Activated T-helper 1 cell treated with anti-CD3 and anti-CD28 coated beads, Interleukin-12 subunit alpha, Interleukin-12 subunit beta, Interleukin-2, Interleukin-4 antibody, amounts not matched to agents 30 ng/mL and 10 ng/mL and 1 ng/mL, durations not matched to agents 14 hours and 24 hours and 36 hours (primary cell): Measurements from ENCODE around the gene ZDHHC20. TPM values are rescaled to one million over a fixed set of nuclear protein-coding genes. Genes with fewer than 3 reads are reported as not detected.

Experiments used
- DNase-seq: peaks from one replicate; pipeline ENCODE4 v3.0.0; 2021; ENCODE audit warnings: low spot score
- H3K27ac Mint-ChIP-seq: one replicate; pipeline ENCODE4 v1.8.0; 2021; ENCODE audit warnings: mild to moderate bottlenecking, mixed read lengths
- H3K27me3 Mint-ChIP-seq: one replicate; pipeline ENCODE4 v1.8.0; 2022; ENCODE audit warnings: mild to moderate bottlenecking, moderate library complexity, mixed read lengths; ENCODE audit not compliant: insufficient read depth
- H3K36me3 Mint-ChIP-seq: one replicate; pipeline ENCODE4 v1.8.0; 2021; ENCODE audit warnings: low read depth, mixed read lengths
- H3K4me1 Mint-ChIP-seq: one replicate; pipeline ENCODE4 v1.8.0; 2021; ENCODE audit warnings: low read depth, mixed read lengths
- H3K4me3 Mint-ChIP-seq: one replicate; pipeline ENCODE4 v1.8.0; 2021; ENCODE audit warnings: mild to moderate bottlenecking, moderate library complexity, mixed read lengths
- H3K9me3 Mint-ChIP-seq: one replicate; pipeline ENCODE4 v1.8.0; 2021; ENCODE audit warnings: mixed read lengths
- intact Hi-C: fragments of 100-400 bp; cut with micrococcal nuclease; formaldehyde crosslinking; loops from one replicate; pipeline ENCODE4 v1.15.1; 2024
- total RNA-seq: library from RNA; stranded (reverse); gene quantifications from 2 replicates; pipeline ENCODE4 v1.2.3, GENCODE V29; 2022

ZDHHC20 gene
- 61.2 and 66.4 TPM in 2 replicates for total RNA-seq

- no peaks in the 10 kb centered on the region for H3K27me3 Mint-ChIP-seq
- H3K27ac Mint-ChIP-seq: peak within 1 kb of the TSS; percentile 94
- peak; percentile 86 for DNase-seq
- intact Hi-C loops: loop anchor here (1.0 to 5.0 kb wide), 11 partner anchors 18 to 1037 kb away; partner anchors contain the start of genes MRPL57, SKA3 and XPO4
- H3K4me3 Mint-ChIP-seq: peak within 1 kb of the TSS; percentile 94
- peaks cover 4% of the 10 kb centered on the region for H3K9me3 Mint-ChIP-seq
- H3K36me3 Mint-ChIP-seq: peaks cover 9% of the 10 kb centered on the region
- H3K4me1 Mint-ChIP-seq: peaks cover 32% of the 10 kb centered on the region
Measured at GRCh38 chr13:21458813-21459701, at the start of gene ZDHHC20. Gene ZDHHC20 (minus strand): TSS chr13:21459303. CDS start chr13:21459171, 132 bp downstream.

GRCh38 chr13:21504379-21504778 lies 45.3 kb upstream of the ZDHHC20 start:
- Mint-ChIP-seq H3K27me3 (no peaks in the 10 kb centered on the region), H3K4me1 (no peaks in the 10 kb centered on the region), H3K27ac (no peak overlapping the region), H3K4me3 (no peak overlapping the region), H3K36me3 (peaks cover 13% of the 10 kb centered on the region), H3K9me3 (no peaks in the 10 kb centered on the region)
- no peak for DNase-seq
- intact Hi-C loops: no loop called here

- DNase-seq: no peak
- intact Hi-C loops: no loop called here
- no peaks in the 10 kb centered on the region for H3K9me3 Mint-ChIP-seq
- H3K36me3 Mint-ChIP-seq: peaks cover 8% of the 10 kb centered on the region
- H3K4me1 Mint-ChIP-seq: no peaks in the 10 kb centered on the region
- no peaks in the 10 kb centered on the region for H3K27me3 Mint-ChIP-seq
- H3K27ac Mint-ChIP-seq: no peak overlapping the region
- no peak overlapping the region for H3K4me3 Mint-ChIP-seq
Measured at GRCh38 chr13:21501686-21502085, 42.6 kb upstream of the ZDHHC20 start.

- Mint-ChIP-seq H3K9me3 (peaks cover 20% of the 10 kb centered on the region), H3K27me3 (peaks cover 7% of the 10 kb centered on the region), H3K4me1 (no peaks in the 10 kb centered on the region), H3K4me3 (no peak overlapping the region), H3K27ac (no peak overlapping the region), H3K36me3 (peaks cover 10% of the 10 kb centered on the region)
- no peak for DNase-seq
- intact Hi-C loops: no loop called here
Measured at GRCh38 chr13:21486322-21486721, 27.2 kb upstream of the ZDHHC20 start.

GRCh38 chr13:21483748-21484147 lies 24.6 kb upstream of the ZDHHC20 start:
- H3K9me3 Mint-ChIP-seq: peaks cover 15% of the 10 kb centered on the region
- peaks cover 6% of the 10 kb centered on the region for H3K4me1 Mint-ChIP-seq
- no peak overlapping the region for H3K4me3 Mint-ChIP-seq
- no peak overlapping the region for H3K27ac Mint-ChIP-seq
- intact Hi-C loops: loop anchor here (5.0 kb wide), 1 partner anchor 986 kb away; no protein-coding TSS in a partner anchor
- DNase-seq: no peak
- peaks cover 11% of the 10 kb centered on the region for H3K27me3 Mint-ChIP-seq
- peaks cover 2% of the 10 kb centered on the region for H3K36me3 Mint-ChIP-seq

GRCh38 chr13:21481359-21481758 lies 22.3 kb upstream of the ZDHHC20 start:
- no peak for DNase-seq
- intact Hi-C loops: loop anchor here (5.0 kb wide), 1 partner anchor 984 kb away; no protein-coding TSS in a partner anchor
- Mint-ChIP-seq H3K36me3 (peaks cover 2% of the 10 kb centered on the region), H3K9me3 (peaks cover 6% of the 10 kb centered on the region), H3K27me3 (peaks cover 9% of the 10 kb centered on the region), H3K4me1 (peaks cover 16% of the 10 kb centered on the region), H3K4me3 (no peak overlapping the region), H3K27ac (no peak overlapping the region)

- Mint-ChIP-seq H3K4me1 (peaks cover 16% of the 10 kb centered on the region), H3K27me3 (peaks cover 9% of the 10 kb centered on the region), H3K36me3 (no peaks in the 10 kb centered on the region), H3K4me3 (no peak overlapping the region), H3K27ac (no peak overlapping the region), H3K9me3 (no peaks in the 10 kb centered on the region)
- peak; percentile 26 for DNase-seq
- intact Hi-C loops: loop anchor here (1.0 to 10.0 kb wide), 4 partner anchors 303 to 536 kb away; partner anchors contain the start of genes MRPL57 and SKA3
Measured at GRCh38 chr13:21478881-21479808, 20.0 kb upstream of the ZDHHC20 start.

GRCh38 chr13:21476893-21477472 lies 17.9 kb upstream of the ZDHHC20 start:
- H3K27ac Mint-ChIP-seq: no peak overlapping the region
- DNase-seq: peak; percentile 73
- no peaks in the 10 kb centered on the region for H3K9me3 Mint-ChIP-seq
- peaks cover 8% of the 10 kb centered on the region for H3K27me3 Mint-ChIP-seq
- H3K4me3 Mint-ChIP-seq: peak overlapping the region; percentile 67
- H3K36me3 Mint-ChIP-seq: no peaks in the 10 kb centered on the region
- intact Hi-C loops: loop anchor here (1.0 to 10.0 kb wide), 3 partner anchors 18 to 462 kb away; partner anchors contain the start of gene ZDHHC20
- peaks cover 16% of the 10 kb centered on the region for H3K4me1 Mint-ChIP-seq

- H3K36me3 Mint-ChIP-seq: no peaks in the 10 kb centered on the region
- H3K27me3 Mint-ChIP-seq: peaks cover 8% of the 10 kb centered on the region
- no peaks in the 10 kb centered on the region for H3K9me3 Mint-ChIP-seq
- no peak overlapping the region for H3K27ac Mint-ChIP-seq
- DNase-seq: no peak
- no peak overlapping the region for H3K4me3 Mint-ChIP-seq
- intact Hi-C loops: loop anchor here (10.0 kb wide), 1 partner anchor 460 kb away; no protein-coding TSS in a partner anchor
- H3K4me1 Mint-ChIP-seq: peaks cover 16% of the 10 kb centered on the region
Measured at GRCh38 chr13:21475115-21475514, 16.0 kb upstream of the ZDHHC20 start.

GRCh38 chr13:21470785-21471184 lies 11.7 kb upstream of the ZDHHC20 start:
- no peak for DNase-seq
- Mint-ChIP-seq H3K27ac (no peak overlapping the region), H3K4me1 (no peaks in the 10 kb centered on the region), H3K36me3 (no peaks in the 10 kb centered on the region), H3K4me3 (no peak overlapping the region), H3K27me3 (peaks cover 21% of the 10 kb centered on the region), H3K9me3 (no peaks in the 10 kb centered on the region)
- intact Hi-C loops: loop anchor here (10.0 kb wide), 1 partner anchor 456 kb away; no protein-coding TSS in a partner anchor

- intact Hi-C loops: no loop called here
- H3K27ac Mint-ChIP-seq: no peak overlapping the region
- no peaks in the 10 kb centered on the region for H3K9me3 Mint-ChIP-seq
- DNase-seq: no peak
- no peaks in the 10 kb centered on the region for H3K36me3 Mint-ChIP-seq
- H3K27me3 Mint-ChIP-seq: peaks cover 25% of the 10 kb centered on the region
- H3K4me3 Mint-ChIP-seq: no peak overlapping the region
- H3K4me1 Mint-ChIP-seq: no peaks in the 10 kb centered on the region
Measured at GRCh38 chr13:21466527-21466926, 7.4 kb upstream of the ZDHHC20 start.

GRCh38 chr13:21465710-21466160 lies 6.6 kb upstream of the ZDHHC20 start:
- no peak overlapping the region for H3K27ac Mint-ChIP-seq
- no peaks in the 10 kb centered on the region for H3K9me3 Mint-ChIP-seq
- no peaks in the 10 kb centered on the region for H3K36me3 Mint-ChIP-seq
- peaks cover 25% of the 10 kb centered on the region for H3K27me3 Mint-ChIP-seq
- no peaks in the 10 kb centered on the region for H3K4me1 Mint-ChIP-seq
- intact Hi-C loops: no loop called here
- H3K4me3 Mint-ChIP-seq: no peak overlapping the region
- no peak for DNase-seq
